Measurements from ENCODE around the gene TMEM191C.
"Not testable (repeated sequence)": the region's sequence is repeated elsewhere in the genome, so short reads cannot be mapped to it uniquely, and the experiment has no call there.

DNA sequence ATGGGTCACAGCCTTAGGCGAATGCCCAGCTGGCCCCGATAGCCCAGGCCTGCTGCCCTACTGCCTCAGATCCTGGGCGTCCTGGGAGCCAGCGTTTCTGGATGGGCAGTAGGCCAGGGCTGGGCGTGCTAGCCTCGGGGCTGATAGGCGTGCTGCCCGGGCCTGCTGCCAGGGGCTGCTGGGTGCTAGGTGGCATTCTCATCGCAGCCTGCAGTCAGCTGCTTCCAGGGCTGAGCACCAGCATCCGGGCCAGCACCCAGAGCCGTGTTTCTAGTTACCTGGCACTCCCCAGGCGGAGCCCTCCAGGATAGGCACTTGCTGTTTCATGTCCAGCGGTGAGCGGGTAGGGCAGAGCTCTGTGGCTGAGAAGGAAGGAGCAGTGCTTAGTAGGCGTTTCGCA, 26.5 kb upstream of the TMEM191C start:
- TF ChIP-seq ZNF20 (CRISPR knock-in tag; IDR thresholded peaks at IDR 0.05); POLR2AphosphoS5 (IDR thresholded peaks at IDR 0.05; ENCODE audit: low read depth, low read length); EP300 (IDR thresholded peaks at IDR 0.05; ENCODE audit: low read depth in 2 of 2, low read length in 2 of 2); EP300 (CRISPR knock-in tag; IDR thresholded peaks at IDR 0.05; ENCODE audit: borderline replicate concordance); POLR2A (IDR thresholded peaks at IDR 0.05; ENCODE audit: insufficient read depth in 1 of 2, low read depth in 2 of 2, low read length in 2 of 2); POLR2AphosphoS2 (IDR thresholded peaks at IDR 0.05; ENCODE audit: low read depth, low read length); PAX8 (CRISPR knock-in tag; IDR thresholded peaks at IDR 0.05; ENCODE audit: borderline replicate concordance); ZC3H4 (CRISPR knock-in tag; IDR thresholded peaks at IDR 0.05; ENCODE audit: borderline replicate concordance); SIN3A (IDR thresholded peaks at IDR 0.05; ENCODE audit: borderline replicate concordance, low read depth, low read length); NCOA5 (CRISPR knock-in tag; IDR thresholded peaks at IDR 0.05); EZH2 (conservative IDR thresholded peaks at IDR 0.05; ENCODE audit: low read depth, low read length); ZBTB21 (CRISPR knock-in tag; IDR thresholded peaks at IDR 0.05): not testable (repeated sequence)
- TF ChIP-seq, protein P1, sequence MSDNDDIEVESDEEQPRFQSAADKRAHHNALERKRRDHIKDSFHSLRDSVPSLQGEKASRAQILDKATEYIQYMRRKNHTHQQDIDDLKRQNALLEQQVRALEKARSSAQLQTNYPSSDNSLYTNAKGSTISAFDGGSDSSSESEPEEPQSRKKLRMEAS (IDR thresholded peaks at IDR 0.05), result not testable (repeated sequence)
- TF ChIP-seq, protein P2, sequence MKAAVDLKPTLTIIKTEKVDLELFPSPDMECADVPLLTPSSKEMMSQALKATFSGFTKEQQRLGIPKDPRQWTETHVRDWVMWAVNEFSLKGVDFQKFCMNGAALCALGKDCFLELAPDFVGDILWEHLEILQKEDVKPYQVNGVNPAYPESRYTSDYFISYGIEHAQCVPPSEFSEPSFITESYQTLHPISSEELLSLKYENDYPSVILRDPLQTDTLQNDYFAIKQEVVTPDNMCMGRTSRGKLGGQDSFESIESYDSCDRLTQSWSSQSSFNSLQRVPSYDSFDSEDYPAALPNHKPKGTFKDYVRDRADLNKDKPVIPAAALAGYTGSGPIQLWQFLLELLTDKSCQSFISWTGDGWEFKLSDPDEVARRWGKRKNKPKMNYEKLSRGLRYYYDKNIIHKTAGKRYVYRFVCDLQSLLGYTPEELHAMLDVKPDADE (CRISPR knock-in tag; IDR thresholded peaks at IDR 0.05), result not testable (repeated sequence)
- TF ChIP-seq, protein P3, sequence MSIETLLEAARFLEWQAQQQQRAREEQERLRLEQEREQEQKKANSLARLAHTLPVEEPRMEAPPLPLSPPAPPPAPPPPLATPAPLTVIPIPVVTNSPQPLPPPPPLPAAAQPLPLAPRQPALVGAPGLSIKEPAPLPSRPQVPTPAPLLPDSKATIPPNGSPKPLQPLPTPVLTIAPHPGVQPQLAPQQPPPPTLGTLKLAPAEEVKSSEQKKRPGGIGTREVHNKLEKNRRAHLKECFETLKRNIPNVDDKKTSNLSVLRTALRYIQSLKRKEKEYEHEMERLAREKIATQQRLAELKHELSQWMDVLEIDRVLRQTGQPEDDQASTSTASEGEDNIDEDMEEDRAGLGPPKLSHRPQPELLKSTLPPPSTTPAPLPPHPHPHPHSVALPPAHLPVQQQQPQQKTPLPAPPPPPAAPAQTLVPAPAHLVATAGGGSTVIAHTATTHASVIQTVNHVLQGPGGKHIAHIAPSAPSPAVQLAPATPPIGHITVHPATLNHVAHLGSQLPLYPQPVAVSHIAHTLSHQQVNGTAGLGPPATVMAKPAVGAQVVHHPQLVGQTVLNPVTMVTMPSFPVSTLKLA (IDR thresholded peaks at IDR 0.05), result not testable (repeated sequence)

Measured in HepG2 (cell line).